K562 (cell line): ENCODE data around the gene SULT2B1. TPM values are rescaled to one million over a fixed set of nuclear protein-coding genes. Genes with fewer than 3 reads are reported as not detected.

ENCODE experiments used
- AFF1 ChIP-seq, 2 experiments: fragments of 450-650 bp; IDR thresholded peaks; 2 replicates each; pipeline ENCODE4 v1.6.1; 2018; ENCODE audit warnings: mild to moderate bottlenecking in 2 of 2, low read depth in 1 of 2; ENCODE audit not compliant: partially characterized antibody in 2 of 2
- ARID3B ChIP-seq: fragments of 250-450 bp; sonication (Bioruptor Pico); IDR thresholded peaks from 2 replicates; pipeline ENCODE4 v1.4.0; 2020; ENCODE audit warnings: borderline replicate concordance
- CUX1 ChIP-seq: fragments of 200-800 bp; sonication (Bioruptor generic); IDR thresholded peaks from 2 replicates; pipeline ENCODE4 v1.6.1; 2016; ENCODE audit warnings: missing genetic modification characterization, missing compliant biosample characterization
- FIP1L1 ChIP-seq: fragments of 200-400 bp; formaldehyde crosslinking; IDR thresholded peaks from 2 replicates; pipeline ENCODE4 v1.6.1; 2018; ENCODE audit warnings: mild to moderate bottlenecking, low read depth, low read length; ENCODE audit not compliant: poor library complexity, severe bottlenecking
- FOXJ3 ChIP-seq: sonication (generic); formaldehyde crosslinking; IDR thresholded peaks from 2 replicates; pipeline ENCODE4 v1.4.0; 2020; ENCODE audit warnings: mild to moderate bottlenecking, missing genetic modification reagents
- HDAC2 ChIP-seq: fragments of 450-650 bp; IDR thresholded peaks from 2 replicates; pipeline ENCODE4 v1.6.1; 2016; ENCODE audit warnings: mild to moderate bottlenecking
- HMGN3 ChIP-seq: IDR thresholded peaks from 2 replicates; pipeline ENCODE4 v1.6.1; 2011; ENCODE audit warnings: borderline replicate concordance, low read depth, mild to moderate bottlenecking, mixed read lengths, low read length; ENCODE audit not compliant: insufficient read length; ENCODE audit errors: extremely low read depth
- KLF13 ChIP-seq: fragments of 450-650 bp; IDR thresholded peaks from 2 replicates; pipeline ENCODE4 v1.6.1; 2016; ENCODE audit warnings: missing genetic modification characterization, low read depth, mild to moderate bottlenecking, missing compliant biosample characterization, moderate library complexity, borderline replicate concordance
- MEF2D ChIP-seq: conservative IDR thresholded peaks from 2 replicates; pipeline ENCODE4 v1.6.1; 2016; ENCODE audit warnings: low read depth, missing genetic modification characterization, missing compliant biosample characterization
- RBM17 ChIP-seq: fragments of 200-400 bp; formaldehyde crosslinking; IDR thresholded peaks from 2 replicates; pipeline ENCODE4 v1.6.1; 2017; ENCODE audit warnings: low read depth, mild to moderate bottlenecking, low read length, borderline replicate concordance
- XRCC4 ChIP-seq: IDR thresholded peaks from one replicate; pipeline ENCODE4 v1.6.1; 2011; ENCODE audit not compliant: insufficient read depth, insufficient read length; ENCODE audit errors: extremely low read depth
- XRCC5 ChIP-seq: fragments of 200-400 bp; formaldehyde crosslinking; IDR thresholded peaks from 2 replicates; pipeline ENCODE4 v1.6.1; 2017; ENCODE audit warnings: low read depth, mild to moderate bottlenecking, low read length
- ZNF274 ChIP-seq: IDR thresholded peaks from 2 replicates; pipeline ENCODE4 v1.6.1; 2011; ENCODE audit warnings: low read depth, mild to moderate bottlenecking, low read length, moderate library complexity, borderline replicate concordance
- ZNF589 ChIP-seq: fragments of 200-800 bp; sonication (Bioruptor generic); IDR thresholded peaks from 2 replicates; pipeline ENCODE4 v1.6.1; 2016; ENCODE audit warnings: low read depth, missing genetic modification characterization, missing compliant biosample characterization
- ZNF76 ChIP-seq: fragments of 250-450 bp; sonication (Bioruptor Pico); IDR thresholded peaks from 2 replicates; pipeline ENCODE4 v1.4.0; 2020; ENCODE audit warnings: mild to moderate bottlenecking, moderate library complexity, borderline replicate concordance
- polyA plus RNA-seq, 8 experiments: library from polyadenylated mRNA; depleted of rRNA in 4 of 8; stranded (reverse) in 5 of 8; unstranded in 3 of 8; fragments of >200 nt; fragmentation: Nextera tagmentation in 2 of 8; fragmentation: Illumina TruSeq in 1 of 8; extraction: Ambion mirVana in 2 of 8; extraction: Trizol in 1 of 8; gene quantifications; 2 replicates each; pipeline versions ENCODE4 v1.2.1 to v1.2.3, GENCODE V29; 2011 to 2014; ENCODE audit warnings: inconsistent platforms in 1 of 8, missing spikeins in 1 of 8
- total RNA-seq, 7 experiments: library from RNA; depleted of rRNA in 6 of 7; stranded (reverse); fragments of >200 nt in 6 of 7; fragmentation: Illumina TruSeq in 2 of 7; extraction: Trizol in 2 of 7; gene quantifications; 2 replicates each; pipeline versions ENCODE4 v1.2.1 to v1.2.3, GENCODE V29; 2011 to 2021; ENCODE audit warnings: low replicate concordance in 1 of 7

The SULT2B1 gene
- total and polyA plus RNA-seq, 9 of the 15 experiments (the other 6 are each of a cell fraction or from before 2014, with no cell fraction given), result 0.09 to 0.62 (median 0.22) TPM; not detected in 2

- 0 out of 2 replicates have a peak, but pooled peaks have one; percentile 21 for TF ChIP-seq HDAC2
- TF ChIP-seq AFF1 (IDR thresholded peaks at IDR 0.05; ENCODE audit: low read depth in 1 of 2, partially characterized antibody in 2 of 2), result peak in 1 of 2 experiments; percentile 52
- TF ChIP-seq MEF2D (tag), result 0 out of 2 replicates have a peak, but pooled peaks have one; percentile 18
- no peak for TF ChIP-seq RBM17
- no peak for TF ChIP-seq KLF13 (tag)
- no peak for TF ChIP-seq ZNF274
- TF ChIP-seq XRCC5, result no peak
- no peak for TF ChIP-seq ARID3B (CRISPR knock-in tag)
- 0 out of 2 replicates have a peak, but pooled peaks have one; percentile 66 for TF ChIP-seq ZNF589 (CRISPR knock-in tag)
- no peak for TF ChIP-seq XRCC4
- no peak for TF ChIP-seq HMGN3
- no peak for TF ChIP-seq FOXJ3 (CRISPR knock-in tag)
- TF ChIP-seq ZNF76 (CRISPR knock-in tag), result 0 out of 2 replicates have a peak, but pooled peaks have one; percentile 24
- TF ChIP-seq FIP1L1, result no peak
- TF ChIP-seq CUX1, result no peak
These were observed 71.6 kb downstream of the SULT2B1 start (continued) for GRCh38 chr19:48623556-48624066.
